Right cardiac atrium (tissue), 5 donors: ENCODE data around the gene SKA3. TPM values are rescaled to one million over a fixed set of nuclear protein-coding genes. Genes with fewer than 3 reads are reported as not detected.
"Not testable (repeated sequence)": the region's sequence is repeated elsewhere in the genome, so short reads cannot be mapped to it uniquely, and the experiment has no call there.

Experiments used
- ATAC-seq, 2 donors: fragments of 200-7000 bp; cut with Tn5 transposase; one replicate each; pipeline versions ENCODE4 v1.8.0 to v1.9.1; 2020; ENCODE audit warnings: moderate library complexity in 2 of 2, mild to moderate bottlenecking in 1 of 2
- DNase-seq, 3 donors: peaks; one replicate each; pipeline ENCODE4 v3.0.0-alpha.2; 2020
- H3K27ac ChIP-seq: one replicate; pipeline ENCODE4 v1.5.1; 2013; ENCODE audit warnings: mild to moderate bottlenecking, low read length, control low read depth, moderate library complexity
- H3K27me3 ChIP-seq: one replicate; pipeline ENCODE4 v1.6.1; 2013; ENCODE audit not compliant: control insufficient read depth, insufficient read depth
- H3K4me1 ChIP-seq: one replicate; pipeline ENCODE4 v1.6.1; 2013; ENCODE audit warnings: low read length; ENCODE audit not compliant: control insufficient read depth, insufficient read depth
- H3K4me3 ChIP-seq: one replicate; pipeline ENCODE4 v1.5.1; 2013; ENCODE audit warnings: low read length, control low read depth
- H3K9me3 ChIP-seq: one replicate; pipeline ENCODE4 v1.6.1; 2013; ENCODE audit warnings: low read length; ENCODE audit not compliant: control insufficient read depth
- WGBS: extraction: QIAGEN DNeasy Blood & Tissue Kit; methylation state at CpG from one replicate; pipeline ENCODE4 v1.1.7; 2013; 5-methylcytosine and 5-hydroxymethylcytosine counted together
- intact Hi-C, 4 donors: fragments of 100-400 bp; cut with DNase I; formaldehyde crosslinking; loops; one replicate each; pipeline versions ENCODE4 v1.11.0 to v1.14.0; 2022 to 2023
- polyA plus RNA-seq: library from polyadenylated mRNA; stranded (reverse); fragments of 200-250 nt; gene quantifications from one replicate; pipeline ENCODE4 v1.2.3, GENCODE V29; 2013
- total RNA-seq, 4 donors: library from RNA; stranded (reverse); fragmentation: NEBNext Ultra II Directional; extraction: Animal tissue kit (Norgen Biotek cat#: 25700); gene quantifications; one replicate each; pipeline ENCODE4 v1.2.1, GENCODE V29; 2021
- donor health status: healthy with polysubstance abuse.
- donor health status: DM: no; HTN: yes; CAD: no.
- donor health status: DM: no; HTN: no; CAD: no.
- donor health status: DM: no; HTN: yes; CAD: no; lungs with severe emphysema.
- donor health status: DM: yes; HTN: yes; CAD: no.

Gene SKA3
- total and polyA plus RNA-seq, 5 donors, result 0.07 to 0.91 (median 0.45) TPM; not detected in 1

GRCh38 chr13:21202767-21203531 is 26.6 kb upstream of the SKA3 start:
- no peaks in the 10 kb centered on the region for H3K9me3 ChIP-seq
- no peak overlapping the region for H3K4me3 ChIP-seq
- H3K4me1 ChIP-seq, result no peaks in the 10 kb centered on the region
- H3K27me3 ChIP-seq, result no peaks in the 10 kb centered on the region
- H3K27ac ChIP-seq, result no peak overlapping the region
- ATAC-seq (no peak), DNase-seq (no peak)
- 68% methylated on average over 3 of the region's 3 CpGs for WGBS
- intact Hi-C loops, result no loop called here

- H3K9me3 ChIP-seq, intact Hi-C loops, DNase-seq, H3K4me3 ChIP-seq, H3K27ac ChIP-seq, H3K27me3 ChIP-seq, ATAC-seq, H3K4me1 ChIP-seq: not testable (repeated sequence)
These were observed 25.3 kb upstream of the SKA3 start for GRCh38 chr13:21201456-21202190.

- DNase-seq, ATAC-seq, intact Hi-C loops, H3K4me3 ChIP-seq, H3K27ac ChIP-seq, H3K4me1 ChIP-seq, H3K9me3 ChIP-seq, H3K27me3 ChIP-seq: not testable (repeated sequence)
- whole genome bisulfite sequencing, result 71% methylated on average over 4 of the region's 4 CpGs
These were observed 22.0 kb upstream of the SKA3 start for GRCh38 chr13:21198391-21198790.

GRCh38 chr13:21197606-21198225 is 21.4 kb upstream of the SKA3 start:
- H3K9me3 ChIP-seq, H3K4me3 ChIP-seq, H3K27ac ChIP-seq, H3K4me1 ChIP-seq, H3K27me3 ChIP-seq, DNase-seq, ATAC-seq, intact Hi-C loops: not testable (repeated sequence)
- 81% methylated on average over 9 of the region's 9 CpGs for WGBS

- ATAC-seq, intact Hi-C loops, H3K4me3 ChIP-seq, H3K9me3 ChIP-seq, H3K27me3 ChIP-seq, H3K27ac ChIP-seq, DNase-seq, H3K4me1 ChIP-seq: not testable (repeated sequence)
- 76% methylated on average over 2 of the region's 2 CpGs for WGBS
These were observed 18.4 kb upstream of the SKA3 start for GRCh38 chr13:21194756-21195155.

GRCh38 chr13:21186410-21186809 is 10.1 kb upstream of the SKA3 start:
- H3K9me3 ChIP-seq, H3K27ac ChIP-seq, H3K27me3 ChIP-seq, ATAC-seq, intact Hi-C loops, H3K4me1 ChIP-seq, H3K4me3 ChIP-seq: not testable (repeated sequence)
- WGBS, result 94% methylated on average over 25 of the region's 35 CpGs
- DNase-seq, result peak in 1 of 3 donors; percentile 68

- H3K4me3 ChIP-seq, result no peak overlapping the region
- no peaks in the 10 kb centered on the region for H3K27me3 ChIP-seq
- ATAC-seq (no peak), DNase-seq (no peak)
- peaks cover 2% of the 10 kb centered on the region for H3K4me1 ChIP-seq
- H3K9me3 ChIP-seq, result no peaks in the 10 kb centered on the region
- WGBS, result 93% methylated on average over 2 of the region's 2 CpGs
- H3K27ac ChIP-seq, result no peak overlapping the region
- intact Hi-C loops, result no loop called here
These were observed 5.3 kb upstream of the SKA3 start for GRCh38 chr13:21181671-21182070.

GRCh38 chr13:21176982-21177284 is 581 bp upstream of the SKA3 start:
- Histone ChIP-seq H3K9me3 (no peaks in the 10 kb centered on the region), H3K27me3 (no peaks in the 10 kb centered on the region), H3K4me1 (peaks cover 2% of the 10 kb centered on the region), H3K4me3 (peak overlapping the region; percentile 67), H3K27ac (peak overlapping the region; percentile 95)
- intact Hi-C loops, result loop anchor here in 1 of 4 donors (10.0 kb wide), 1 partner anchor 232 kb away; no protein-coding TSS in a partner anchor
- DNase-seq (no peak), ATAC-seq (peak; percentile 59 to 69)
- under 1% methylated on average over 26 of the region's 26 CpGs for WGBS

GRCh38 chr13:21175656-21176214 is 617 bp downstream of the SKA3 start:
- intact Hi-C loops, result loop anchor here in 1 of 4 donors (10.0 kb wide), 1 partner anchor 231 kb away; no protein-coding TSS in a partner anchor
- Histone ChIP-seq H3K27ac (no peak overlapping the region), H3K4me3 (peak overlapping the region; percentile 67), H3K4me1 (peaks cover 3% of the 10 kb centered on the region), H3K9me3 (no peaks in the 10 kb centered on the region), H3K27me3 (no peaks in the 10 kb centered on the region)
- no peak for ATAC-seq
- DNase-seq, result no peak
- WGBS, result 2% methylated on average over 13 of the region's 13 CpGs

GRCh38 chr13:21173767-21174166 is 2.6 kb downstream of the SKA3 start:
- WGBS, result 0% methylated on average over 1 of the region's 1 CpG
- not testable (repeated sequence) for H3K9me3 ChIP-seq, DNase-seq, H3K4me3 ChIP-seq, H3K27ac ChIP-seq, H3K4me1 ChIP-seq, H3K27me3 ChIP-seq, ATAC-seq
- intact Hi-C loops, result loop anchor here in 1 of 4 donors (10.0 kb wide), 1 partner anchor 229 kb away; no protein-coding TSS in a partner anchor

GRCh38 chr13:21171420-21171819 is 4.9 kb downstream of the SKA3 start:
- WGBS, result 96% methylated on average over 9 of the region's 9 CpGs
- intact Hi-C loops, result loop anchor here in 1 of 4 donors (10.0 kb wide), 1 partner anchor 227 kb away; no protein-coding TSS in a partner anchor
- ATAC-seq (no peak), DNase-seq (no peak)
- Histone ChIP-seq H3K9me3 (no peaks in the 10 kb centered on the region), H3K27ac (no peak overlapping the region), H3K4me3 (no peak overlapping the region), H3K4me1 (peaks cover 1% of the 10 kb centered on the region), H3K27me3 (no peaks in the 10 kb centered on the region)
